Measurements from ENCODE around the gene PSMA1.
"Not testable (repeated sequence)": the region's sequence is repeated elsewhere in the genome, so short reads cannot be mapped to it uniquely, and the experiment has no call there.

DNA sequence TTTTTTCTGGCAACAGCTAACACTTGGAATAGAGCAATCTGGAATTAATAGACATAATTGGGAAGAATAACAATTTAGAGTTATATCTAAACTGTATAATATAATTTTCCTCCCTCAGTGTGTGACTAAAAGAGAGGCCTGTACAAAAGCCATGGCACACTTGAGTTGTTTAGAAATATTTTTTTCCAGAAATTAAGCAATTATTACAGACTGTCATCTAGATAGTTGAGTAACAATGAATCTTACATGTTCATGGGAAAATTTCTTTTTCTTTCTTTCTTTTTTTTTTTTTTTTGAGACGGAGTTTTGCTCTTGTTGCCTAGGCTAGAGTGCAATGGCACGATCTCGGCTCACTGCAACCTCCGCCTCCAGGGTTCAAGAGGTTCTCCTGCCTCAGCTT is 15.0 kb upstream of the PSMA1 start:
- TF ChIP-seq, protein P1, sequence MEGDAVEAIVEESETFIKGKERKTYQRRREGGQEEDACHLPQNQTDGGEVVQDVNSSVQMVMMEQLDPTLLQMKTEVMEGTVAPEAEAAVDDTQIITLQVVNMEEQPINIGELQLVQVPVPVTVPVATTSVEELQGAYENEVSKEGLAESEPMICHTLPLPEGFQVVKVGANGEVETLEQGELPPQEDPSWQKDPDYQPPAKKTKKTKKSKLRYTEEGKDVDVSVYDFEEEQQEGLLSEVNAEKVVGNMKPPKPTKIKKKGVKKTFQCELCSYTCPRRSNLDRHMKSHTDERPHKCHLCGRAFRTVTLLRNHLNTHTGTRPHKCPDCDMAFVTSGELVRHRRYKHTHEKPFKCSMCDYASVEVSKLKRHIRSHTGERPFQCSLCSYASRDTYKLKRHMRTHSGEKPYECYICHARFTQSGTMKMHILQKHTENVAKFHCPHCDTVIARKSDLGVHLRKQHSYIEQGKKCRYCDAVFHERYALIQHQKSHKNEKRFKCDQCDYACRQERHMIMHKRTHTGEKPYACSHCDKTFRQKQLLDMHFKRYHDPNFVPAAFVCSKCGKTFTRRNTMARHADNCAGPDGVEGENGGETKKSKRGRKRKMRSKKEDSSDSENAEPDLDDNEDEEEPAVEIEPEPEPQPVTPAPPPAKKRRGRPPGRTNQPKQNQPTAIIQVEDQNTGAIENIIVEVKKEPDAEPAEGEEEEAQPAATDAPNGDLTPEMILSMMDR (IDR thresholded peaks at IDR 0.05; ENCODE audit: borderline replicate concordance, extremely low read depth, low read length, poor library complexity, severe bottlenecking) = not testable (repeated sequence)
- not testable (repeated sequence) for TF ChIP-seq EZH2 (IDR thresholded peaks at IDR 0.05; ENCODE audit: borderline replicate concordance, low read depth, low read length, severe bottlenecking)
